ENCODE measurements around the gene SDHAF1. TPM values are rescaled to one million over a fixed set of nuclear protein-coding genes. Genes with fewer than 3 reads are reported as not detected.

SDHAF1 gene
- total RNA-seq, 1 donor from 2014 or later = 23.2 TPM

Other genes starting within 250 kb of the SDHAF1 start
- 5.9 and 6.5 TPM in 2 replicates for gene U2AF1L4, start 249.8 kb upstream of the SDHAF1 start, total RNA-seq
- 49.6 and 63.7 TPM in 2 replicates for gene PSENEN, start 249.5 kb upstream of the SDHAF1 start, total RNA-seq
- 12.7 and 18.9 TPM in 2 replicates for gene LIN37, start 246.6 kb upstream of the SDHAF1 start, total RNA-seq
- gene HSPB6, start 238.2 kb upstream of the SDHAF1 start, total RNA-seq = 0.14 and 2.0 TPM in 2 replicates
- gene PROSER3, start 237.0 kb upstream of the SDHAF1 start, total RNA-seq = 14.3 and 14.7 TPM in 2 replicates
- 2.6 and 13.3 TPM in 2 replicates for gene ARHGAP33, start 219.6 kb upstream of the SDHAF1 start, total RNA-seq
- not detected in 2 replicates for gene PRODH2, start 182.3 kb upstream of the SDHAF1 start, total RNA-seq
- not detected in 2 replicates for gene NPHS1, start 142.7 kb upstream of the SDHAF1 start, total RNA-seq
- not detected in 2 replicates for gene KIRREL2, start 138.3 kb upstream of the SDHAF1 start, total RNA-seq
- gene APLP1, start 126.6 kb upstream of the SDHAF1 start, total RNA-seq = 1.1 and 8.4 TPM in 2 replicates
- gene NFKBID, start 94.6 kb upstream of the SDHAF1 start, total RNA-seq = 3.9 and 10.7 TPM in 2 replicates
- gene HCST, start 92.7 kb upstream of the SDHAF1 start, total RNA-seq = not detected in 2 replicates
- gene TYROBP, start 86.9 kb upstream of the SDHAF1 start, total RNA-seq = not detected in 2 replicates
- 6.2 and 12.7 TPM in 2 replicates for gene LRFN3, start 58.8 kb upstream of the SDHAF1 start, total RNA-seq
- gene SYNE4, start 13.6 kb downstream of the SDHAF1 start, total RNA-seq = 4.4 and 5.3 TPM in 2 replicates
- gene ALKBH6, start 19.0 kb downstream of the SDHAF1 start, total RNA-seq = 24.3 and 39.7 TPM in 2 replicates
- gene CLIP3, start 37.7 kb downstream of the SDHAF1 start, total RNA-seq = 0.51 and 4.3 TPM in 2 replicates
- 3.3 and 7.0 TPM in 2 replicates for gene THAP8, start 59.1 kb downstream of the SDHAF1 start, total RNA-seq
- gene WDR62, start 59.7 kb downstream of the SDHAF1 start, total RNA-seq = 12.7 and 20.7 TPM in 2 replicates
- not detected in 2 replicates for gene OVOL3, start 116.0 kb downstream of the SDHAF1 start, total RNA-seq
- gene POLR2I, start 119.7 kb downstream of the SDHAF1 start, total RNA-seq = 88.5 and 122 TPM in 2 replicates
- gene TBCB, start 120.3 kb downstream of the SDHAF1 start, total RNA-seq = 280 and 410 TPM in 2 replicates
- gene CAPNS1, start 144.9 kb downstream of the SDHAF1 start, total RNA-seq = 259 and 267 TPM in 2 replicates
- gene COX7A1, start 157.3 kb downstream of the SDHAF1 start, total RNA-seq = 1.7 TPM in 1 of 2 replicates, not detected in the other
- 0.98 and 2.0 TPM in 2 replicates for gene ZNF565, start 219.5 kb downstream of the SDHAF1 start, total RNA-seq
- 69.5 and 103 TPM in 2 replicates for gene ZNF146, start 219.9 kb downstream of the SDHAF1 start, total RNA-seq

Data from epithelial cell of proximal tubule (primary cell).